NCI-H1105 treated with DMSO at 0.1 percent for 48 hours (cell line): ENCODE measurements around the gene COL1A2.

Experiments
- DNase-seq: peaks from one replicate; lab custom pipeline; 2025; lab: John Stamatoyannopoulos, UW

The COL1A2 gene

GRCh38 chr7:94434042-94434441, 39.3 kb downstream of the COL1A2 start:
- DNase-seq = no peak

GRCh38 chr7:94436018-94436604, 41.4 kb downstream of the COL1A2 start:
- DNase-seq = peak; percentile 70

GRCh38 chr7:94436700-94437099, 42.0 kb downstream of the COL1A2 start:
- DNase-seq = no peak

DNA sequence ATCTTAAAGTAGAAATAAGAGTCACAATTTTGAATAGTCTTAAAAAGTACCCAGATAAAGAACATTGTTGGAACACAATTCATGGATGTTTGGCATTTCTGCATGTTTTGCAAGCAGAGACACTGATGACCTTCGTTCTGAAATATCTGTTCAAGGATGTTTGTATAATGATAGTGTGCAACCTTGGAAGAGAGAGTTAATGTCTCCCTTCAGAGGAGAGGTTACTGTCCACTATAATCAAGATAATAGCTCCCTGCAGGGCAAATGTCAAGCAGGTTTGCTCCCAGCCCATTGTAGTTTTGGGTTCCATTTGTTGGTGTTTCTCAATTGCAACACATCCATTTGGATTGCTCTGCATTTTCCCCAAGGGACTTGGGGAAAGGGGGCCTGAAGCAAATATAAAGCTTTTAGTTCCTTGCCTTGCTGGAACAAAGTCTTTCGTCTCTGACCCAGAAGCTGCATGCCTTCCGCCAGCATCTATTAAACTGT, 45.2 kb downstream of the COL1A2 start:
- DNase-seq = no peak

DNA sequence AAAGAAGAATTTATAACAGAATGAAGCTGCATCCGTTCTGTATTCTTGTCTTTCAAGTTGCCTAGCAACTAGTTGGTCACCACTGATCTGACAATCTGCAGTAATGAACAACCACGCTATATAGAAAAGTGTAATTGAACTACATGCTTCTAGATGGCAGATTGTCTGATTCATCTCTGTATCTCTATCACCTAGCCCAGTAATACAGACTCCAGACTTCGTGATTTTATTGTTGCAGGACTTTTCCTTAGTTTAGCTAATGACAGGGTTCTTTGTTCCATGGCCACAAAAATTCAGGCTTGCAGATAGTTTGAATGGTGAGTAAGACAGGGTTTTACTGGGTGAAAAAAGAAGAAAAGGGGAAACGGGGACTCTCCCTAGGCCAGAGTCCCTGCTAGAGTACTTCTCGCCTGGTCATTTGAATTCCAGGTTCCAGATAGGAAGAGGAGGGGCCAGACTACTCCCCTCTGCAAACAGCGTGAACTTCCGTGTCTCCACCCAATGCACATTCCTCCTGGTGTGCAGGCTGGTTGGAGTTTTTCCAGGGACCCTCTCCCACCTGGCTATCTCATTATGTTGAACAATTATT, 45.9 kb downstream of the COL1A2 start:
- DNase-seq = no peak

DNA sequence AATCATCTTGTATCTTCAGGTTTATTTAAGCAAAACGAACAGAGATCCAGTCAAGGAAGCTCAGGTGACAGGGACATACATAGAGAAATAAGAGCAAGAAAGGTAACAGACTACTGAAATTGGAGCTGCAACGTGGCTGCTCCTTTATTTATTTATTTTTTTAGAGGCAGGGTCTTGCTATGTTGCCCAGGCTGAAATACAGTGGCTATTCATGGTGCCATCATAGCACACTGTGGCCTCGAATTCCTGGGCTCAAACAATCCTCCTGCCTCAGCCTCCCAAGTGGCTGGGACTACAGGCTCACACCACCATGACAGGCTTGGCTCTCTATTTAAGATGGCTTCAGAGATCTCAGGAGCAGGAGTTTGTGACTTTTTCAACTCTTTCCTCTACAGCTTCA, 46.4 kb downstream of the COL1A2 start:
- no peak for DNase-seq

GRCh38 chr7:94442639-94443038, 47.9 kb downstream of the COL1A2 start:
- DNase-seq = no peak

- peak; percentile 72 for DNase-seq
Measured at GRCh38 chr7:94444813-94445212, 50.1 kb downstream of the COL1A2 start.

DNA sequence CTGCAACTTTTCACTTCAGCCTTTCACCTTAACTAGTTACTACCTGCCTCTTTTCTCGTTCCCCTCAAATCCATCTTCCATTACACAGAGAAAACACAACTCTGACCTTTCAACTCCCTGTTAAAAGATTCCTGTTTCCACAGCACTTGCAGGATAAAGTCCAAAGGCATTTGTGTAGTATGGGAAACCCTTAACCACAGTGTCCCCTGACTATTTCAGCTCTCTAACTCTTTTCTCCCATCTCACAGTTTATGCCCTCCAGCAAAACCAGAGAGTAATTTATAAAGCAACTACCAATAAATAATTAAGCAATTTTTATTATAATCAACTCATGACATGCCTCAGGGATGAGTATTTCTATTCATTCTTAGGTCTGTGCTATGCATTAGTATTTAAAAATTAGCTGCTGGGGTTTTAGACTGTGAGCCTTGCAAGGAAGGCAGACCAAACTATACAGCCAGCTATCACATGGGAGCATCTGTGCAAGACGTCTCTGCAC, 51.0 kb downstream of the COL1A2 start:
- no peak for DNase-seq

- DNase-seq = no peak
Measured at GRCh38 chr7:94446308-94446707, 51.6 kb downstream of the COL1A2 start.

DNA sequence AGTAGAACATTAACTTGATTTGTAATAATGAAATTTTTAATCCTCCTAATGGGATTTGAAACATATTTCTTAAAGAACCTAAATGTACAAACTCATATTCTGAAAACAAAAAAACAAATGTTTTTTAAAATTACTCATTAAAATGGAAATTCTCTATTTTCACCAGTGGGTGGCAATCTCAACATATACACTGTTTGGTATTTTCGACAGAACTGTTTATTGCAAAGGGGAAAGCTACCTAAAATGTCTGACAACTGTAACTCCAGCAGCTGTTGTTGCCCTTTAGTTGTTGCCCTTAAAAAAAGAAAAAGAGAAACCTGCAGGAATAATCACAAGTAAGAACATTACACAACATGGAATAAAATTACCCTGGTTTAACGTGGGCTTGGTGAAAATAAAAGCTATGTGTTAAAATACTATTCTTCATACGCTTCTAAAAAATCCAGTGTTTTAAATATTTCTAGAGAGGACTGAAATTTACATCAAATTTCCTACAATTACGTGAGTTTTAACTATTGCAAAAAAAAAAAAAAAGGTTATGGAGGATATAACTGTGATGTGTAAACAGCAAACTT, 54.5 kb downstream of the COL1A2 start:
- peak; percentile 78 for DNase-seq

- DNase-seq = no peak
Measured at GRCh38 chr7:94450044-94450697, 55.5 kb downstream of the COL1A2 start.

GRCh38 chr7:94451187-94451586, 56.5 kb downstream of the COL1A2 start:
- DNase-seq = no peak

DNA sequence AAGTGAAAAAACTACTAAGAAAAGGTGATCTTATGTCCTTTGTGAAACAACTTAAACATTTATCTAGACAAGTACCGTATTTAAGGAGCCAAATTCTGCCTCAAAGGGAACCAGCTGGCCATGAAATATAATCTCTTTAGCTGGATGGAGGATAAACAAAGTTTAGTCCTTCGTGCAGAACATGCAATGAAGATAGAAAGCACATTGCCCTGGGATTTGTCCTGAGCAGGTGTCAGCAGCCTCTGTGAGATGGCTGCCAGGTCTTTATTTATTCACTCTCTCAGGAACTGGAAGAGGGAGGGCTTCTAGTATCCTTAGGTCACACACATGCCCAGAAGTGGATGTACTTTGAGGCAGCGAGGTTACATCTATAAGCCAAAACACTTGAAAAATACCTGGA, 57.5 kb downstream of the COL1A2 start:
- peak; percentile 92 for DNase-seq

GRCh38 chr7:94453898-94454297, 59.2 kb downstream of the COL1A2 start:
- DNase-seq = no peak

- no peak for DNase-seq
Measured at GRCh38 chr7:94458041-94458440, 63.3 kb downstream of the COL1A2 start.

DNA sequence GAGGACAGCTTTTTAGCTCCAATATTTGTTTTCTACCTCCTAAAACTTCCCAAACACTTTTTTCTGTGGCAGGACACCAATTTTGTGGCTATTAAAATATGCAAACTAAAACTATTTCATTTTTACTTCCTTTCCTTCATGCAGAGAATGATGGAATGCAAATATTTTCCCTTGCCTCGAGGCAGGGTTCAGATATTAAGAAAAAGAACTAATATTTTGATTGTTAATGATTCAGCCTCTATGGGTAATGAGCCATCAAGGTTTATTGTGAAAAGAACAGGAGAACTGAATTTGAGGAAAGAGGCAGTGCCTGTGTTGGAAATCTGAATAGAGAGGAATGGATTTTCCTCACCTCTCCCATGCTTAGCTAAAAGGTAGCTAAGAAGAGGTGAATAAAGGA, 71.8 kb downstream of the COL1A2 start:
- DNase-seq = no peak

DNA sequence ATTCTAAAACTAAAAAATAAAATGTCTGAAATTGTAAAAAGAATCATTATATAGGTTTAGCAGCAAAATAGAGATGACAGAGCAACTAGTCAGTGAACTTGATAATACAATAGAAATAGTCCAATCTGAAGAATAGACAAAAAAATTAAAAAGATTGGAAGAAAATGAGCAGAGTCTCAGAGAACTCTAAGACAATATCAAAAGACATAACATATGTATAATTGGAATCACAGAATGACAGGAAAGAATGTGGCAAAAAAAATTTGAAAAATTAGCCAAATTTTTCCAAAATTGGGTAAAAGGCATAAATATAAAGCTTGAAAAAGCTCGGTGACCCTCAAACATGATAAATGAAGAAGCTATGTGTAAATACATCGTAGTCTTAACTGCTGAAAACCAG, 76.9 kb downstream of the COL1A2 start:
- no peak for DNase-seq

- no peak for DNase-seq
Measured at GRCh38 chr7:94472608-94473007, 77.9 kb downstream of the COL1A2 start.

- DNase-seq = no peak
Measured at GRCh38 chr7:94476251-94476840, 81.7 kb downstream of the COL1A2 start.

GRCh38 chr7:94477878-94478277, 83.2 kb downstream of the COL1A2 start:
- no peak for DNase-seq

- no peak for DNase-seq
Measured at GRCh38 chr7:94478648-94479214, 84.0 kb downstream of the COL1A2 start.
